GM12875 (cell line): ENCODE data around the gene MSH4.
"Not testable (repeated sequence)": the region's sequence is repeated elsewhere in the genome, so short reads cannot be mapped to it uniquely, and the experiment has no call there.

Experiments used
- H3K4me3 ChIP-seq: one replicate; pipeline ENCODE4 v1.5.1; 2011; ENCODE audit warnings: low read depth, low read length, control low read depth
- CTCF ChIP-seq: IDR thresholded peaks from 2 replicates; pipeline ENCODE4 v1.5.1; 2011; ENCODE audit warnings: low read depth, mild to moderate bottlenecking, control low read depth, inconsistent platforms, low read length, moderate library complexity, borderline replicate concordance; ENCODE audit not compliant: insufficient read depth

MSH4 gene

GRCh38 chr1:75811211-75811981 is 14.7 kb downstream of the MSH4 start:
- no peak for TF ChIP-seq CTCF
- no peak overlapping the region for H3K4me3 ChIP-seq

GRCh38 chr1:75812065-75812464 is 15.4 kb downstream of the MSH4 start:
- H3K4me3 ChIP-seq, result no peak overlapping the region
- TF ChIP-seq CTCF, result no peak

GRCh38 chr1:75823596-75823995 is 26.9 kb downstream of the MSH4 start:
- H3K4me3 ChIP-seq, result not testable (repeated sequence)

- H3K4me3 ChIP-seq, result no peak overlapping the region
- no peak for TF ChIP-seq CTCF
Measured at GRCh38 chr1:75836528-75837100, 39.9 kb downstream of the MSH4 start.

- no peak overlapping the region for H3K4me3 ChIP-seq
- no peak for TF ChIP-seq CTCF
Measured at GRCh38 chr1:75838079-75838478, 41.4 kb downstream of the MSH4 start.

- no peak for TF ChIP-seq CTCF
- H3K4me3 ChIP-seq, result no peak overlapping the region
Measured at GRCh38 chr1:75841421-75841820, 44.7 kb downstream of the MSH4 start.

GRCh38 chr1:75845576-75845975 is 48.9 kb downstream of the MSH4 start:
- TF ChIP-seq CTCF, result no peak

More at GRCh38 chr1:75845576-75845975, 48.9 kb downstream of the MSH4 start:
- H3K4me3 ChIP-seq, result no peak overlapping the region
